Muscle layer of colon (tissue), 2 donors: ENCODE results near the gene TIAM2.
"Not testable (repeated sequence)": the region's sequence is repeated elsewhere in the genome, so short reads cannot be mapped to it uniquely, and the experiment has no call there.

Source experiments
- H3K27ac ChIP-seq: one replicate; pipeline ENCODE4 v1.7.0; 2013; ENCODE audit warnings: low read depth, mild to moderate bottlenecking, low read length, moderate library complexity
- H3K27me3 ChIP-seq, 2 donors: one replicate each; pipeline ENCODE4 v1.7.0; 2013; ENCODE audit warnings: low read length in 2 of 2, mild to moderate bottlenecking in 2 of 2; ENCODE audit not compliant: insufficient read depth in 2 of 2, control insufficient read depth in 1 of 2
- H3K36me3 ChIP-seq: one replicate; pipeline ENCODE4 v1.7.0; 2013; ENCODE audit warnings: mild to moderate bottlenecking, low read length; ENCODE audit not compliant: insufficient read depth
- H3K4me1 ChIP-seq: one replicate; pipeline ENCODE4 v1.7.0; 2013; ENCODE audit warnings: mild to moderate bottlenecking, low read length; ENCODE audit not compliant: insufficient read depth
- H3K4me3 ChIP-seq, 2 donors: one replicate each; pipeline ENCODE4 v1.7.0; 2013; ENCODE audit warnings: low read length in 2 of 2, low read depth in 1 of 2, mild to moderate bottlenecking in 1 of 2, moderate library complexity in 1 of 2
- H3K9ac ChIP-seq: one replicate; pipeline ENCODE4 v1.7.0; 2013; ENCODE audit warnings: low read length
- H3K9me3 ChIP-seq: one replicate; pipeline ENCODE4 v1.7.0; 2013; ENCODE audit warnings: mild to moderate bottlenecking, low read length
- donor health status: abdominal sarcoma.
- donor health status: Adenocarcinoma of cecum.

Gene TIAM2

GRCh38 chr6:155085582-155086257 is 90.6 kb downstream of the TIAM2 start:
- H3K9me3 ChIP-seq: no peaks in the 10 kb centered on the region
- no peak overlapping the region for H3K9ac ChIP-seq
- H3K4me3 ChIP-seq: no peak overlapping the region
- no peaks in the 10 kb centered on the region for H3K36me3 ChIP-seq
- no peaks in the 10 kb centered on the region for H3K27me3 ChIP-seq
- no peaks in the 10 kb centered on the region for H3K4me1 ChIP-seq
- H3K27ac ChIP-seq: no peak overlapping the region

- no peak overlapping the region for H3K27ac ChIP-seq
- no peaks in the 10 kb centered on the region for H3K9me3 ChIP-seq
- no peaks in the 10 kb centered on the region for H3K27me3 ChIP-seq
- no peaks in the 10 kb centered on the region for H3K36me3 ChIP-seq
- H3K9ac ChIP-seq: no peak overlapping the region
- H3K4me1 ChIP-seq: no peaks in the 10 kb centered on the region
- no peak overlapping the region for H3K4me3 ChIP-seq
These were observed 93.7 kb downstream of the TIAM2 start for GRCh38 chr6:155088856-155089255.

- Histone ChIP-seq H3K9ac (no peak overlapping the region), H3K27ac (no peak overlapping the region), H3K36me3 (no peaks in the 10 kb centered on the region), H3K4me3 (no peak overlapping the region), H3K9me3 (no peaks in the 10 kb centered on the region), H3K4me1 (no peaks in the 10 kb centered on the region), H3K27me3 (no peaks in the 10 kb centered on the region)
These were observed 94.6 kb downstream of the TIAM2 start for GRCh38 chr6:155089746-155090145.

GRCh38 chr6:155090166-155090565 is 95.1 kb downstream of the TIAM2 start:
- H3K9ac ChIP-seq: no peak overlapping the region
- H3K36me3 ChIP-seq: no peaks in the 10 kb centered on the region
- H3K9me3 ChIP-seq: no peaks in the 10 kb centered on the region
- H3K27me3 ChIP-seq: no peaks in the 10 kb centered on the region
- H3K4me1 ChIP-seq: peaks cover 3% of the 10 kb centered on the region
- no peak overlapping the region for H3K27ac ChIP-seq
- no peak overlapping the region for H3K4me3 ChIP-seq

- Histone ChIP-seq H3K4me1 (peaks cover 6% of the 10 kb centered on the region), H3K4me3 (no peak overlapping the region), H3K36me3 (no peaks in the 10 kb centered on the region), H3K27ac (no peak overlapping the region), H3K27me3 (no peaks in the 10 kb centered on the region), H3K9ac (no peak overlapping the region), H3K9me3 (no peaks in the 10 kb centered on the region)
These were observed 96.6 kb downstream of the TIAM2 start for GRCh38 chr6:155091756-155092155.

- H3K9ac ChIP-seq: no peak overlapping the region
- H3K4me1 ChIP-seq: peaks cover 6% of the 10 kb centered on the region
- H3K36me3 ChIP-seq: no peaks in the 10 kb centered on the region
- H3K4me3 ChIP-seq: no peak overlapping the region
- H3K27ac ChIP-seq: no peak overlapping the region
- no peaks in the 10 kb centered on the region for H3K9me3 ChIP-seq
- H3K27me3 ChIP-seq: no peaks in the 10 kb centered on the region
These were observed 98.3 kb downstream of the TIAM2 start for GRCh38 chr6:155093430-155093829.

- no peaks in the 10 kb centered on the region for H3K9me3 ChIP-seq
- H3K4me1 ChIP-seq: peaks cover 4% of the 10 kb centered on the region
- no peaks in the 10 kb centered on the region for H3K36me3 ChIP-seq
- H3K27ac ChIP-seq: no peak overlapping the region
- H3K4me3 ChIP-seq: no peak overlapping the region
- H3K27me3 ChIP-seq: no peaks in the 10 kb centered on the region
- H3K9ac ChIP-seq: no peak overlapping the region
These were observed 105.0 kb downstream of the TIAM2 start for GRCh38 chr6:155100087-155100486.

GRCh38 chr6:155100591-155100990 is 105.5 kb downstream of the TIAM2 start:
- Histone ChIP-seq H3K27ac (no peak overlapping the region), H3K4me1 (no peaks in the 10 kb centered on the region), H3K36me3 (no peaks in the 10 kb centered on the region), H3K9me3 (no peaks in the 10 kb centered on the region), H3K9ac (no peak overlapping the region), H3K27me3 (no peaks in the 10 kb centered on the region), H3K4me3 (no peak overlapping the region)

- not testable (repeated sequence) for H3K9me3 ChIP-seq, H3K4me1 ChIP-seq, H3K27me3 ChIP-seq, H3K36me3 ChIP-seq, H3K9ac ChIP-seq, H3K4me3 ChIP-seq, H3K27ac ChIP-seq
These were observed 108.0 kb downstream of the TIAM2 start for GRCh38 chr6:155103083-155103645.

GRCh38 chr6:155103816-155104366 is 108.8 kb downstream of the TIAM2 start:
- Histone ChIP-seq H3K9me3 (no peaks in the 10 kb centered on the region), H3K9ac (no peak overlapping the region), H3K36me3 (no peaks in the 10 kb centered on the region), H3K27me3 (no peaks in the 10 kb centered on the region), H3K27ac (no peak overlapping the region), H3K4me3 (no peak overlapping the region), H3K4me1 (peaks cover 5% of the 10 kb centered on the region)

GRCh38 chr6:155106456-155107115 is 111.5 kb downstream of the TIAM2 start:
- Histone ChIP-seq H3K27me3 (no peaks in the 10 kb centered on the region), H3K4me1 (peaks cover 5% of the 10 kb centered on the region), H3K9ac (no peak overlapping the region), H3K9me3 (no peaks in the 10 kb centered on the region), H3K4me3 (no peak overlapping the region), H3K27ac (no peak overlapping the region), H3K36me3 (no peaks in the 10 kb centered on the region)
